DND-41 (cell line): ENCODE results near the gene PAQR7.

Experiments
- CTCF ChIP-seq: IDR thresholded peaks from 2 replicates; pipeline ENCODE4 v1.5.1; 2012; ENCODE audit warnings: borderline replicate concordance, low read length, moderate library complexity, mild to moderate bottlenecking; ENCODE audit not compliant: poor library complexity, severe bottlenecking; ENCODE audit errors: extremely low read depth
- EZH2 ChIP-seq: IDR thresholded peaks from 3 replicates; pipeline ENCODE4 v1.6.1; 2012; ENCODE audit warnings: borderline replicate concordance, low read depth, mild to moderate bottlenecking, moderate library complexity, low read length, inconsistent platforms; ENCODE audit not compliant: severe bottlenecking

- no peak for TF ChIP-seq CTCF
- TF ChIP-seq EZH2: no peak
Observed at GRCh38 chr1:25861316-25862286, 13.9 kb downstream of the PAQR7 start.
